ENCODE data around the gene PPM1M. TPM values are rescaled to one million over a fixed set of nuclear protein-coding genes. Genes with fewer than 3 reads are reported as not detected.

Gene PPM1M
- 1 to 10 TPM; 2.8 to 7.1 (median 4.5) TPM for total RNA-seq
- long read RNA-seq, result 0 reads

- no peaks in the 10 kb centered on the region for H3K9me3 ChIP-seq
- H3K4me3 ChIP-seq, result peak within 1 kb of the TSS; percentile 46 to 60 (median 48)
- peak within 1 kb of the TSS; percentile 56 to 79 (median 72) for H3K27ac ChIP-seq
- DNase-seq, result peak; percentile 62 to 68 (median 67)
- peaks cover 0 to 16% (median 4%) of the 10 kb centered on the region in 4 donors for H3K4me1 ChIP-seq
- TF ChIP-seq CTCF (IDR thresholded peaks at IDR 0.05) (no peak), POLR2A (IDR thresholded peaks at IDR 0.05) (peak; percentile 26)
- intact Hi-C loops (cut with DNase I), result no loop called here
- H3K27me3 ChIP-seq, result no peaks in the 10 kb centered on the region
- no peaks in the 10 kb centered on the region for H3K36me3 ChIP-seq
- peak; percentile 36 to 57 (median 52) for ATAC-seq
- WGBS (ENCODE audit: insufficient coverage, low coverage, low lambda C conversion rate, missing lambda C conversion rate), result 0% methylated on average over 4 of the region's 98 CpGs
Measured at GRCh38 chr3:52245322-52246263, at the start of gene PPM1M. TSS of gene PPM1M (plus strand) at chr3:52245759. CDS start at chr3:52245825, 66 bp downstream.

- 46% methylated on average over 6 of the region's 10 CpGs for WGBS (ENCODE audit: insufficient coverage, low coverage, low lambda C conversion rate, missing lambda C conversion rate)
- peaks cover 0 to 21% (median 3%) of the 10 kb centered on the region in 4 donors for H3K36me3 ChIP-seq
- no peaks in the 10 kb centered on the region for H3K9me3 ChIP-seq
- ATAC-seq (peak in 2 of 4 donors; percentile 3 to 21), DNase-seq (peak in 1 of 3 donors; percentile 52)
- intact Hi-C loops (cut with DNase I), result no loop called here
- TF ChIP-seq CTCF (IDR thresholded peaks at IDR 0.05) (no peak), POLR2A (IDR thresholded peaks at IDR 0.05) (peak; percentile 41)
- peaks cover 0 to 29% (median 7%) of the 10 kb centered on the region in 4 donors for H3K4me1 ChIP-seq
- no peak overlapping the region for H3K4me3 ChIP-seq
- no peaks in the 10 kb centered on the region for H3K27me3 ChIP-seq
- peak overlapping the region in 2 of 3 donors; percentile 66 to 99 for H3K27ac ChIP-seq
Measured at GRCh38 chr3:52195823-52196331, 49.7 kb upstream of the PPM1M start.

- intact Hi-C loops (cut with DNase I), result no loop called here
- Histone ChIP-seq H3K4me3 (peak overlapping the region in 1 of 3 donors; percentile 92), H3K4me1 (peaks cover 0 to 39% (median 9%) of the 10 kb centered on the region in 4 donors), H3K36me3 (peaks cover 0 to 32% (median 3%) of the 10 kb centered on the region in 4 donors), H3K9me3 (no peaks in the 10 kb centered on the region), H3K27me3 (no peaks in the 10 kb centered on the region), H3K27ac (peak overlapping the region in 1 of 3 donors; percentile 99)
- no peak for ATAC-seq
- DNase-seq, result peak in 1 of 3 donors; percentile 68
- TF ChIP-seq POLR2A (IDR thresholded peaks at IDR 0.05) (no peak), CTCF (IDR thresholded peaks at IDR 0.05) (no peak)
- 60% methylated on average over 1 of the region's 3 CpGs for WGBS (ENCODE audit: insufficient coverage, low coverage, low lambda C conversion rate, missing lambda C conversion rate)
Measured at GRCh38 chr3:52196977-52197376, 48.6 kb upstream of the PPM1M start.

- no peak for TF ChIP-seq CTCF (IDR thresholded peaks at IDR 0.05)
- no peak for TF ChIP-seq POLR2A (IDR thresholded peaks at IDR 0.05)
- peaks cover 0 to 37% (median 6%) of the 10 kb centered on the region in 4 donors for H3K36me3 ChIP-seq
- H3K27me3 ChIP-seq, result no peaks in the 10 kb centered on the region
- H3K9me3 ChIP-seq, result no peaks in the 10 kb centered on the region
- 56% methylated on average over 7 of the region's 10 CpGs for WGBS (ENCODE audit: insufficient coverage, low coverage, low lambda C conversion rate, missing lambda C conversion rate)
- peak overlapping the region; percentile 86 to 97 (median 92) for H3K4me3 ChIP-seq
- intact Hi-C loops (cut with DNase I), result no loop called here
- ATAC-seq (no peak), DNase-seq (no peak)
- H3K4me1 ChIP-seq, result peaks cover 0 to 43% (median 10%) of the 10 kb centered on the region in 4 donors
- peak overlapping the region; percentile 94 to 99 (median 98) for H3K27ac ChIP-seq
Measured at GRCh38 chr3:52197499-52197841, 48.1 kb upstream of the PPM1M start.

Measured in right lobe of liver (tissue), 6 donors.